Medulla oblongata (tissue), 1 donor: ENCODE results near the gene ARL13B.
"Not testable (repeated sequence)": the region's sequence is repeated elsewhere in the genome, so short reads cannot be mapped to it uniquely, and the experiment has no call there.

Experiments used
- DNase-seq: peaks from one replicate; pipeline ENCODE4 v3.0.0-alpha.2; 2015; ENCODE audit errors: extremely low spot score

The ARL13B gene

GRCh38 chr3:93979850-93980676, at the start of gene ARL13B:
Gene ARL13B, plus strand, starts transcription at chr3:93980155. Its CDS starts 269 bp downstream, at chr3:93980424.
- DNase-seq = peak; percentile 100

GRCh38 chr3:93931597-93932229, 48.2 kb upstream of the ARL13B start:
- DNase-seq = no peak

GRCh38 chr3:93934366-93935046, 45.4 kb upstream of the ARL13B start:
- DNase-seq = no peak

- no peak for DNase-seq
These were observed 43.4 kb upstream of the ARL13B start for GRCh38 chr3:93936549-93936948.

DNA sequence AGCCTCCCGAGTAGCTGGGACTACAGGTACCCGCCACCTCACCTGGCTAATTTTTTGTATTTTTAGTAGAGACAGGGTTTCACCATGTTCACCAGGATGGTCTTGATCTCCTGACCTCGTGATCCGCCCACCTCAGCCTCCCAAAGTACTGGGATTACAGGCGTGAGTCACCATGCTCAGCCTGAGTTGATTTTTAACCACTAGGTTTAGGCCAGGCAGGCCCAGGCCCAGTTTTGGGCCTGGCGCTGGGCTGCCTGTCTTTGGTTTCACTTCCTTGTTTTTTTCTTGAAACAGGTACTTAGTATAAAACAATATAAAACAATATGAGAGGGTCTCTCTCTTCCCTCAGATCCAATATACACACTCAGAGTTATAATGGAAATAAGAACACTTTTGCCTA, 42.5 kb upstream of the ARL13B start:
- not testable (repeated sequence) for DNase-seq

DNA sequence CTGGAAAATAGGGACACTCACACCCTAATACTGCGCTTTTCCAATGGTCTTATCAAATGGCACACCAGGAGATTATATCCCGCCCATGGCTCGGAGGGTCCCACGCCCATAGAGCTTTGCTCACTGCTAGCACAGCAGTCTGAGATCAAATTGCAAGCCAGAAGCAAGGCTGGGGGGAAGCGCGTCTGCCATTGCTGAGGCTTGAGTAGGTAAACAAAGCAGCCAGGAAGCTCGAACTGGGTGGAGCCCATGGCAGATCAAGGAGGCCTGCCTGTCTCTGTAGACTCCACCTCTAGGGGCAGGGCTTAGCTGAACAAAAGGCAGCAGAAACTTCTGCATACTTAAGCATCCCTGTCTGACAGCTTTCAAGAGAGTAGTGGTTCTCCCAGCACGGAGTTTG, 30.0 kb upstream of the ARL13B start:
- not testable (repeated sequence) for DNase-seq

GRCh38 chr3:93961026-93961425, 18.9 kb upstream of the ARL13B start:
- DNase-seq = no peak

DNA sequence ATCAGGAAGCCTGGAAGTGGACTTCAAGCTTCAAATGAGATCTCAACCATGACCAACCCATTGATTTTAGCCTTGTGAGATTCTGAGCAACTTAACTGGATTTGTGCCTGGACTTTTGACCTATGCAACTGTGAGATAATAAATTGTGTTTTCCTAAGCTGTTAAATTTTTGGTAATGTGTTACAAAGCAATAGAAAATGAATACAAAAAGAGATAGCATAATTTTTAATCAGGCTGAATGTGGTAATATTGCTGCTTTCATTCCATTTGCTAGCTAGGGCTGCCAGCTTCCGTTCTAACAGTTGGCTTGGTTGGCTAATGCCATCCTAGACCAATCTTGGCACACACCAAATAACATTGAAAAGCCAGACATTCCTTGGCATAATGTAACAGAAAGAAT, 18.5 kb upstream of the ARL13B start:
- DNase-seq = no peak

DNA sequence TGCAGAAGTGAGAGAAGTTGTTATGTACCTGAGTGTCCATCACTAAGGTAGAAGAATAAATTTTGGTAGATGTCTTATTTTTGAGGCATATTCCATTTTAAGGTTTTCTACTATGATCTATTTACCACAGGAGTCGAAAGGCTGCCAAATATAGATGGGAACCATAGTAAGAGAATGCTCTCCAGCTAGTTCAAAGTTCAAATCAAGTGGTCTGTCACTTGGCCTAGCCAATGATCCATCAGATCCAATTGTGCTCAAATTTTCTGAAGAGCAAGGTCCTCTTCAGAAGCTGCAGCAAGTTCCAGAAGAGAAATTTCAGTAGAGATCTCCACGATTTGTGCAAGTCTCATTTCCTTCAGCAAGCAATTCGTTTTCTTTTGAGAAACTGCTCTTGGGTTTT, 17.2 kb upstream of the ARL13B start:
- no peak for DNase-seq

GRCh38 chr3:93965106-93965505, 14.8 kb upstream of the ARL13B start:
- DNase-seq = not testable (repeated sequence)

DNA sequence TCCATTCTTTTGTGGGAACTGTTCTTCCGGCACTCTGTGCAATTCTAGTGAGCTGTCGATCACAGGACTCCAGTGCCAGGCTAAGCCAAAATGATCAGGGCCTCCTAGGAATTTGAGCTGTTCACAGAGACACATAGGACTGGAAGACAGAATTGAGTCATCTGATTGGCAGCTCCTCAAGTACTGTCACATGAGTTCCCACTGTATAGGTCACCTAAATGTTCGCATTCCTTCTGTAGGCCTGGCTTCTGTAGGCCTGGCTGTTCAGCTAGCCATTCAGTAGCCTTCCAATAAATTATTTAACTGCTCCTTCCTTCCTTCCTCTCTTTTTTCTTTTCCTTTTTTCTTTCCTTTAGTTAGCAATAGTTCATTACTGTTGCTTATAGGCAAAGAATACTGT, 10.5 kb upstream of the ARL13B start:
- DNase-seq = no peak

DNA sequence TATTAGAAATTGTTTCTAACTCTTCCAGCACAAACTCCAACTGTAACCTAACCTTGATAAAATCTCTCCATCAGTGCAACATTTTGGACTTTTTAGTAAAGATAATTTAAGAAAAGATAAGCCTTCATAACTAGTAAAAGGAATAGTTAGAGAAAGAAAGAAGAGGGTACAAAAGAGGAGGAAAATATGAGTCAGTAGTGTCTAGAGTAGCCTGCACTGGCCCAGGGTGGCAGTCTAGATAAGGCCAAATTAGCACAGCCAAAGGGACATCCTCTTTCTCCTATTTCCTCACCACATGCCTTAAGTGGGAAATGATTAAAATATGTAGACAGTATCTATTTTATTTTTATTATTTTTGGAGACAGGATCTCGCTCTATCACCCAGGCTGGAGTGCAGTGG, 10.0 kb upstream of the ARL13B start:
- DNase-seq = no peak

DNA sequence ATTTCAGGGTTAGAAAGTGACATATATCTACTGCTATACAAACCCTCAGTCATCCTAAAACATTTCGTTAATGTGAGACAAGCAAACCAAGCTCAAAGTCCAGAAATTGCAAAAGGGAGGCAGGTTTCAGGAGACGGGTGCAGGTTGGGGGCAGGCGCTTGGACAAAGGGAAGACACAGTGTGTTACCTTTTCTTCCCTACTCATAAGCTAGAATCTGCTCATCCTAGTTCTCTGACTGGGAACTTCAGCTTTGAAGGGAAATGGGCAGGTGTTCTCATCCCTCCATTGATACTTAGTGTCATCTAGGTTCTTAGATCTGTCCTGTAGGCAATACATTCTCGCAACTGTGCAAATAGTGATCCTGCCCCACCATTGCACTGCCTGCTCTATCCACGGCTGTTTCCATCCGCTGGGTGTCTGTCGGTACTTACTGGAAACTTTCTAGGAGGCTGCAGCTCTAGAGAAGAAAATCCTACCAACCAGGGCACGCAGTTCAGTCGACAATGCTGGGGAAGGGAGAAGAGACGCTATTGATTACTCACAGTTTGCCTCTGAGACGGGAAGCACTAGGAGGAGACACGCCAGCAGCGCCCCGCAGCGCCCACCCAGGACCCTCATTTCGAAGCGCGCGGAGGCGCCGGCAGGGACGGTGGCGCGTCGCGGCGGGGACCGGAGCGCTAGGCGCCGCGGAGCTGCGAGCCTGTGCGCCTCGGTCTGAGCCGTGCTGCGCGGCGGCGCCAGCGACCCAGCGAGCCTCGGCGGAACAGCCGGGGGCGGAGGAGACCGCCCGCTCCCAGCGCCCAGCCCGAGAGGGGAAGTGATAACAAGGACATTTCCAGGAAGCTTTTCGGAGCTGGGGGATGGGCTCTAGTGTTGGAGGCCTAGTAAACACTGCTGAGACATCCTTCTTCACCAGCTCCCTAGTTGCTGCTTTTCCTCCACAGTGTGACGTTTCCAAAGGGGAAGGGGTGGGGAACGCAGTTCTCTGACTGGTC, 6.5 kb upstream of the ARL13B start, which contains the start of gene PROS1:
Gene PROS1 (minus strand): TSS at position 766 of the 996 bp plus-strand sequence. CDS start 147 bp downstream, at position 619.
- peak; percentile 79 for DNase-seq

DNA sequence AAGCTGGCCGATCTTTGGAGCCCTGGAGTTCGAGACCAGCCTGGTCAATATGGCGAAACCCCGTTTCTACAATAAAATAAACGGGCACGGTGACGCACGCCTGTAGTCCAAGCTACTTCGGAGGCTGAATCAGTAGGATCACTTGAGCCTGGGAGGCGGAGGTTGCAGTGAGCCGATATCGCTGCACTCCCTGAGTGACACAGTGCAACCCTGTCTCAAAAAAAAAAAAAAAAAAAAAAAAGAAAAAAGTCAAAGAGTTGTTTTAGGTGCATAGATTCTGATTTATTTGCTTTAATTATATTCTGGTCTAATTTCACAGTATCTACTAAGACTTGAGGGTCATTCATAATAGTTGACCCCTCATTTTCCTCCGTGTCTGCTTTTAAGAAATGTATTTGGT, 1.7 kb downstream of the ARL13B start:
- DNase-seq = no peak

GRCh38 chr3:93983408-93983807, 3.5 kb downstream of the ARL13B start:
- no peak for DNase-seq

- DNase-seq = no peak
These were observed 4.7 kb downstream of the ARL13B start for GRCh38 chr3:93984618-93985017.

GRCh38 chr3:93988283-93988682, 8.3 kb downstream of the ARL13B start:
- DNase-seq = no peak

DNA sequence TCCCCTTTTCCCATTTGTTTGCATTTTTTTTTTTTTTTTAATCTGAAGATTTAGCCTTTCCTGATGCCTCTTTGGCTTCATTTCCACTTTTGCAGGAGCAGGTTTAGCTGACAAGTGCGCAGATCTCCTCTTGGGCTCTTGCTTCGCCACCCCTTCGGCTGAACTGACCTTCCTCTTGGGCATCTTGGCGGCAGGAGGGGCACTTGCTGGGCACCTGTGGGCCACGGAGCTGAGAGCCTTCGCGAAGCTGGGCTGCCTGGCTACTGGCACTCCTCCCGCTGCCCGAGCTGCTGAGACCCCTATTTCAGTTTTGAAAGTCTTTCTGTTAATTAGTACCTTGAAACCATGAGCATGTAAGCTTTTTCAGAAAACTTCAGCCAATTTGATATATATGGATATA, 8.8 kb downstream of the ARL13B start:
- DNase-seq = no peak

DNA sequence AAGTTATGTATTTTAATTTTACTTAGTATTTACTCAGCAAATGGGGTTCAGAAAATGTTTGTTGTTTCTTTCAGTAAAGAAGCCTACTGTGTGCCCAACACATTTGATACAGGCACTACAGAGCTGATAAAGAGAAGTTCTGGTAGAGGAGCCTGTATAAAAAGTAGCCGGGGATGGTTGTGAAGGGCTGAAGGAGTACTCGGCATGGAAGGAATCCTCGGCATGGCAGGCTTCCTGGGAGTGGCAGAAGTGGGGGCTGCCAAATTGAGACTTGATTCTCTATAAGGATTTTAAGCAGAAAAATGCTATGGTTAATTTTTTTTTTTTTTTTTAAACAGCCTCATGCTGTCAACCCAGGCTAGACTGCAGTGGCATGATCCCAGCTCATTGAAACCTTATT, 9.3 kb downstream of the ARL13B start:
- no peak for DNase-seq

DNA sequence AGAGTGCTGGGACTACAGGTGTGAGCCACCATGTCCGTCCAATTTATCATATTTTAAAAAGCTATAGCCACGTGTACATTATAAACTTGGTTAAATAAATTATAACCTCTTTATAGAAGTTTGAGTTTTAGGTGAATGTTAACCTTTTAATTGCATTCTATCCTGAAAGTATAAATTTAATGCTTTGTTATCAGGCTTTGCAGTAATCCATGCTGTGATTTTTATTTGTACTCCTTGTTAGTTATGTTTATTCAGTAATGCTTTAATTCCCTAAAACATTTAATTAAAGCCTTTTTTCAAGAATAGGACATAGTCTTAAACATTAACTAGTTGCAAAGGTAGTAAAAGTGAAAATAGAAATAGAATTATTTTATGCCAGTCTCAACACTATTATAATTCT, 11.7 kb downstream of the ARL13B start:
- no peak for DNase-seq

DNA sequence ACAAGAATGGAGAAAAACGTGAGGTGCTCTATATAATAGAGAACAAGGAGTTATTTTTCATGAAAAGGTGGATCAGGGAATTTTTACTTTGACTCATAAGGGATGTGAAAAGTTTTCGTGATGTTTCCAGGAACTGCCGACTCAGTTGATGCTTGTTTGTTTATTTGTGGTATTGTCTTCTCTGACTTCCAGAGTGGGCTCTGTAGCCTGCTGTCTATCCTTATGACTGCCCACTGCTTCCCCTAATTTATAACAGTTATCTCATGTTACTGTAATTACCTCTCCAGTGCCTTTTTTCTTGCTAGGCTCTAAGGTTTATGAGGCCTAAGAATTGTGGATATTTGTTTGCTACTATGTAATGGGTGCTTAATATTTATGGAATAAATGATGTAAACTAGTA, 12.3 kb downstream of the ARL13B start:
- DNase-seq = no peak
